ENCODE measurements around the gene NEAT1. TPM values are rescaled to one million over a fixed set of nuclear protein-coding genes. Genes with fewer than 3 reads are reported as not detected.

NEAT1 gene
- total and polyA plus RNA-seq, 9 of the 15 experiments (the other 6 are each of a cell fraction or from before 2014, with no cell fraction given): 20.1 to 389 (median 62.8) TPM

DNA sequence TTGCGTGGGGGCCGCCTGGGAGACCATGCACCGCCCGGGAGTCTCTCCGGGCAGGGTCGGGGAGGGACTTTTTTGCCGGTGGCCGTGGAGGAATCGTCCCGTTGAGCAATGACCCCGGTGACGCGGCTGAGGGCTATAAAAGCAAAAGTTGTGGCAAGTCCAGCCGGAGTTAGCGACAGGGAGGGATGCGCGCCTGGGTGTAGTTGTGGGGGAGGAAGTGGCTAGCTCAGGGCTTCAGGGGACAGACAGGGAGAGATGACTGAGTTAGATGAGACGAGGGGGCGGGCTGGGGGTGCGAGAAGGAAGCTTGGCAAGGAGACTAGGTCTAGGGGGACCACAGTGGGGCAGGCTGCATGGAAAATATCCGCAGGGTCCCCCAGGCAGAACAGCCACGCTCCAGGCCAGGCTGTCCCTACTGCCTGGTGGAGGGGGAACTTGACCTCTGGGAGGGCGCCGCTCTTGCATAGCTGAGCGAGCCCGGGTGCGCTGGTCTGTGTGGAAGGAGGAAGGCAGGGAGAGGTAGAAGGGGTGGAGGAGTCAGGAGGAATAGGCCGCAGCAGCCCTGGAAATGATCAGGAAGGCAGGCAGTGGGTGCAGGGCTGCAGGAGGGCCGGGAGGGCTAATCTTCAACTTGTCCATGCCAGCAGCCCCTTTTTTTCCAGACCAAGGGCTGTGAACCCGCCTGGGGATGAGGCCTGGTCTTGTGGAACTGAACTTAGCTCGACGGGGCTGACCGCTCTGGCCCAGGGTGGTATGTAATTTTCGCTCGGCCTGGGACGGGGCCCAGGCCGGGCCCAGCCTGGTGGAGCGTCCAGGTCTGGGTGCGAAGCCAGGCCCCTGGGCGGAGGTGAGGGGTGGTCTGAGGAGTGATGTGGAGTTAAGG, at the start of gene NEAT1 (continued):
- TF ChIP-seq GATA2 (CRISPR knock-in tag; IDR thresholded peaks at IDR 0.05) (peak; percentile 77), THRAP3 (IDR thresholded peaks at IDR 0.05; ENCODE audit: borderline replicate concordance) (no peak; the same call in none of the 2 replicates), HDAC6 (IDR thresholded peaks at IDR 0.05; ENCODE audit: low read depth, low read length) (0 out of 2 replicates have a peak, but pooled peaks have one; percentile 78), KLF6 (CRISPR knock-in tag; IDR thresholded peaks at IDR 0.05; ENCODE audit: borderline replicate concordance) (peak; percentile 90), L3MBTL2 (IDR thresholded peaks at IDR 0.05) (no peak), ETS2 (tag; IDR thresholded peaks at IDR 0.05; ENCODE audit: borderline replicate concordance, poor library complexity, severe bottlenecking) (peak; percentile 60), SOX6 (IDR thresholded peaks at IDR 0.05) (peak; percentile 47; the same call in 1 of the 2 replicates), MTF1 (CRISPR knock-in tag; IDR thresholded peaks at IDR 0.05; ENCODE audit: borderline replicate concordance) (peak; percentile 16; the same call in 1 of the 2 replicates), CHD4 (IDR thresholded peaks at IDR 0.05; ENCODE audit: insufficient read depth, insufficient replicate concordance, low read depth, low read length, poor library complexity, severe bottlenecking) (no peak), ZNF780A (CRISPR knock-in tag; IDR thresholded peaks at IDR 0.05) (peak; percentile 100), ZNF398 (CRISPR knock-in tag; IDR thresholded peaks at IDR 0.05) (peak; percentile 64; the same call in 1 of the 2 replicates), MAFG (tag; conservative IDR thresholded peaks at IDR 0.05) (peak; percentile 41; the same call in 1 of the 2 replicates), NR0B1 (IDR thresholded peaks at IDR 0.05; ENCODE audit: partially characterized antibody) (no peak), ZNF696 (CRISPR knock-in tag; conservative IDR thresholded peaks at IDR 0.05) (peak; percentile 99), OTX1 (CRISPR knock-in tag; IDR thresholded peaks at IDR 0.05) (peak; percentile 100), STAT5A (IDR thresholded peaks at IDR 0.05; ENCODE audit: borderline replicate concordance, low read length) (peak; percentile 61), CC2D1A (IDR thresholded peaks at IDR 0.05) (peak; percentile 72), SUPT5H (IDR thresholded peaks at IDR 0.05) (peak; percentile 100), NFE2L1 (tag; IDR thresholded peaks at IDR 0.05; ENCODE audit: borderline replicate concordance, low read depth) (no peak)
- TF ChIP-seq, protein P1, sequence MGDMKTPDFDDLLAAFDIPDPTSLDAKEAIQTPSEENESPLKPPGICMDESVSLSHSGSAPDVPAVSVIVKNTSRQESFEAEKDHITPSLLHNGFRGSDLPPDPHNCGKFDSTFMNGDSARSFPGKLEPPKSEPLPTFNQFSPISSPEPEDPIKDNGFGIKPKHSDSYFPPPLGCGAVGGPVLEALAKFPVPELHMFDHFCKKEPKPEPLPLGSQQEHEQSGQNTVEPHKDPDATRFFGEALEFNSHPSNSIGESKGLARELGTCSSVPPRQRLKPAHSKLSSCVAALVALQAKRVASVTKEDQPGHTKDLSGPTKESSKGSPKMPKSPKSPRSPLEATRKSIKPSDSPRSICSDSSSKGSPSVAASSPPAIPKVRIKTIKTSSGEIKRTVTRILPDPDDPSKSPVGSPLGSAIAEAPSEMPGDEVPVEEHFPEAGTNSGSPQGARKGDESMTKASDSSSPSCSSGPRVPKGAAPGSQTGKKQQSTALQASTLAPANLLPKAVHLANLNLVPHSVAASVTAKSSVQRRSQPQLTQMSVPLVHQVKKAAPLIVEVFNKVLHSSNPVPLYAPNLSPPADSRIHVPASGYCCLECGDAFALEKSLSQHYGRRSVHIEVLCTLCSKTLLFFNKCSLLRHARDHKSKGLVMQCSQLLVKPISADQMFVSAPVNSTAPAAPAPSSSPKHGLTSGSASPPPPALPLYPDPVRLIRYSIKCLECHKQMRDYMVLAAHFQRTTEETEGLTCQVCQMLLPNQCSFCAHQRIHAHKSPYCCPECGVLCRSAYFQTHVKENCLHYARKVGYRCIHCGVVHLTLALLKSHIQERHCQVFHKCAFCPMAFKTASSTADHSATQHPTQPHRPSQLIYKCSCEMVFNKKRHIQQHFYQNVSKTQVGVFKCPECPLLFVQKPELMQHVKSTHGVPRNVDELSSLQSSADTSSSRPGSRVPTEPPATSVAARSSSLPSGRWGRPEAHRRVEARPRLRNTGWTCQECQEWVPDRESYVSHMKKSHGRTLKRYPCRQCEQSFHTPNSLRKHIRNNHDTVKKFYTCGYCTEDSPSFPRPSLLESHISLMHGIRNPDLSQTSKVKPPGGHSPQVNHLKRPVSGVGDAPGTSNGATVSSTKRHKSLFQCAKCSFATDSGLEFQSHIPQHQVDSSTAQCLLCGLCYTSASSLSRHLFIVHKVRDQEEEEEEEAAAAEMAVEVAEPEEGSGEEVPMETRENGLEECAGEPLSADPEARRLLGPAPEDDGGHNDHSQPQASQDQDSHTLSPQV (IDR thresholded peaks at IDR 0.05): no peak

Measured in K562 (cell line).